ENCODE data around the gene FCHO1. TPM values are rescaled to one million over a fixed set of nuclear protein-coding genes. Genes with fewer than 3 reads are reported as not detected.

FCHO1 gene
- total RNA-seq, 1 experiment from 2014 or later = 1.1 TPM

GRCh38 chr19:17837972-17838371 lies 86.7 kb downstream of the FCHO1 start:
- Histone ChIP-seq H3K36me3 (ENCODE audit: control insufficient read depth, insufficient read depth, low read length) (no peaks in the 10 kb centered on the region), H3K9me3 (ENCODE audit: control insufficient read depth, insufficient read depth, low read depth, low read length) (no peaks in the 10 kb centered on the region), H3K27me3 (ENCODE audit: control insufficient read depth, insufficient read depth, low read length) (no peaks in the 10 kb centered on the region), H3K4me3 (ENCODE audit: low read depth in 2 of 2, low read length in 2 of 2) (no peak overlapping the region), H3K4me1 (ENCODE audit: control insufficient read depth, insufficient read depth, low read length) (no peaks in the 10 kb centered on the region), H3K27ac (ENCODE audit: low read length) (no peak overlapping the region)
- CTCF ChIA-PET = no interaction called here
- no TSS peak for BruUV-seq (replicated peaks)
- intact Hi-C loops (cut with micrococcal nuclease; ENCODE audit: unreplicated experiment) (no loop called here), in situ Hi-C loops (cut with HindIII; ENCODE audit: low pct_unique_long_range_greater_than_20kb, low sequenced_read_pairs) (no loop called here)
- TF ChIP-seq SIN3A (IDR thresholded peaks at IDR 0.05; ENCODE audit: borderline replicate concordance, insufficient read depth, low read depth, low read length) = no peak
- no peak for TF ChIP-seq REST (IDR thresholded peaks at IDR 0.05; ENCODE audit: insufficient read depth in 1 of 2, low read depth in 2 of 2, low read length in 1 of 2)
- no peak for TF ChIP-seq CTCF (IDR thresholded peaks at IDR 0.05)
- no peak for TF ChIP-seq POLR2AphosphoS5 (IDR thresholded peaks at IDR 0.05; ENCODE audit: low read depth, low read length)
- TF ChIP-seq TCF7L2 (IDR thresholded peaks at IDR 0.05; ENCODE audit: low read depth, low read length) = no peak
- ATAC-seq (no peak), DNase-seq (ENCODE audit: low read depth, low spot score) (no peak)
- POLR2A ChIA-PET = no interaction called here

Other genes with a start within 250 kb of the FCHO1 start
- 58.2 TPM for gene PGLS, start 239.8 kb upstream of the FCHO1 start, total RNA-seq (2021; ENCODE audit: unreplicated experiment)
- 97.2 TPM for gene COLGALT1, start 195.8 kb upstream of the FCHO1 start, total RNA-seq (2021; ENCODE audit: unreplicated experiment)
- 0.46 TPM for gene UNC13A, start 63.1 kb upstream of the FCHO1 start, total RNA-seq (2021; ENCODE audit: unreplicated experiment)
- 56.6 TPM for gene MAP1S, start 32.0 kb upstream of the FCHO1 start, total RNA-seq (2021; ENCODE audit: unreplicated experiment)
- 0.67 TPM for gene B3GNT3, start 43.7 kb downstream of the FCHO1 start, total RNA-seq (2021; ENCODE audit: unreplicated experiment)
- gene INSL3, start 70.0 kb downstream of the FCHO1 start, total RNA-seq (2021; ENCODE audit: unreplicated experiment) = 0.57 TPM
- 2.1 TPM for gene JAK3, start 96.5 kb downstream of the FCHO1 start, total RNA-seq (2021; ENCODE audit: unreplicated experiment)
- gene RPL18A, start 108.4 kb downstream of the FCHO1 start, total RNA-seq (2021; ENCODE audit: unreplicated experiment) = 1,352 TPM
- 6.3 TPM for gene SLC5A5, start 120.5 kb downstream of the FCHO1 start, total RNA-seq (2021; ENCODE audit: unreplicated experiment)
- gene CCDC124, start 181.5 kb downstream of the FCHO1 start, total RNA-seq (2021; ENCODE audit: unreplicated experiment) = 110 TPM
- 0.90 TPM for gene KCNN1, start 215.6 kb downstream of the FCHO1 start, total RNA-seq (2021; ENCODE audit: unreplicated experiment)

All from Panc1 (cell line).